Epithelial cell of esophagus (primary cell): ENCODE measurements around the gene OGDH.

Experiments used
- DNase-seq: peaks from one replicate; pipeline ENCODE4 v3.0.0; 2010; ENCODE audit warnings: low read depth
- H3K4me3 ChIP-seq: 2 replicates; pipeline ENCODE4 v1.5.1; 2011; ENCODE audit warnings: mild to moderate bottlenecking, low read length, control low read depth
- CTCF ChIP-seq: IDR thresholded peaks from 2 replicates; pipeline ENCODE4 v1.5.1; 2011; ENCODE audit warnings: low read depth, mild to moderate bottlenecking, low read length, control low read depth, inconsistent platforms; ENCODE audit not compliant: insufficient read depth; ENCODE audit errors: missing control alignments

Gene OGDH

GRCh38 chr7:44664780-44665461 is 58.5 kb downstream of the OGDH start:
- TF ChIP-seq CTCF: no peak
- no peak for DNase-seq
- no peak overlapping the region for H3K4me3 ChIP-seq

GRCh38 chr7:44665531-44666213 is 59.2 kb downstream of the OGDH start:
- H3K4me3 ChIP-seq: no peak overlapping the region
- DNase-seq: peak; percentile 67
- no peak for TF ChIP-seq CTCF

- TF ChIP-seq CTCF: no peak
- H3K4me3 ChIP-seq: no peak overlapping the region
- no peak for DNase-seq
Observed at GRCh38 chr7:44666566-44666965, 60.1 kb downstream of the OGDH start.

GRCh38 chr7:44667190-44667589 is 60.8 kb downstream of the OGDH start:
- TF ChIP-seq CTCF: no peak
- DNase-seq: no peak

GRCh38 chr7:44671069-44671468 is 64.6 kb downstream of the OGDH start:
- TF ChIP-seq CTCF: no peak
- no peak for DNase-seq
- H3K4me3 ChIP-seq: no peak overlapping the region

More at GRCh38 chr7:44667190-44667589, 60.8 kb downstream of the OGDH start:
- H3K4me3 ChIP-seq: no peak overlapping the region

- H3K4me3 ChIP-seq: no peak overlapping the region
- no peak for DNase-seq
- TF ChIP-seq CTCF: no peak
Observed at GRCh38 chr7:44673324-44673723, 66.9 kb downstream of the OGDH start.

GRCh38 chr7:44673771-44674170 is 67.3 kb downstream of the OGDH start:
- DNase-seq: no peak
- TF ChIP-seq CTCF: no peak

More at GRCh38 chr7:44673771-44674170, 67.3 kb downstream of the OGDH start:
- no peak overlapping the region for H3K4me3 ChIP-seq
